BJ (cell line): Measurements from ENCODE around the gene ARID3B. TPM values are rescaled to one million over a fixed set of nuclear protein-coding genes. Genes with fewer than 3 reads are reported as not detected.

Experiments
- CTCF ChIA-PET: fragments of 350-600 bp; formaldehyde crosslinking; extraction: SDS; loops from one replicate; lab custom pipeline; 2021; ENCODE audit warnings: antibody characterized with exemption, inconsistent platforms; lab: Yijun Ruan, JAX
- POLR2A ChIA-PET: fragments of 300-600 bp; sonication (Branson Sonifier 250); formaldehyde crosslinking; extraction: SDS; loops from one replicate; lab custom pipeline; 2021; ENCODE audit warnings: antibody characterized with exemption; lab: Charles Lee
- DNase-seq: peaks from one replicate; pipeline ENCODE4 v3.0.0-alpha.2; 2011; ENCODE audit warnings: low read depth
- H3K27me3 ChIP-seq: 2 replicates; pipeline ENCODE4 v1.6.0; 2011; ENCODE audit warnings: low read length; ENCODE audit not compliant: control insufficient read depth, insufficient read depth
- H3K36me3 ChIP-seq: 2 replicates; pipeline ENCODE4 v1.5.1; 2011; ENCODE audit warnings: low read length; ENCODE audit not compliant: control insufficient read depth, insufficient read depth
- H3K4me3 ChIP-seq: 2 replicates; pipeline ENCODE4 v1.5.1; 2011; ENCODE audit warnings: low read depth, mild to moderate bottlenecking, control low read depth, low read length
- polyA plus RNA-seq: library from polyadenylated mRNA; depleted of rRNA; stranded (reverse); fragments of >200 nt; gene quantifications from 2 replicates; pipeline ENCODE4 v1.2.3, GENCODE V29; 2011
- TF ChIP-seq, protein P1 (sequence below): IDR thresholded peaks from 2 replicates; pipeline ENCODE4 v1.5.1; 2011; ENCODE audit warnings: low read depth, mild to moderate bottlenecking, control low read depth, inconsistent platforms, low read length, moderate library complexity; ENCODE audit not compliant: insufficient read depth

The ARID3B gene
- polyA plus RNA-seq, 1 experiment: 1.5 TPM

DNA sequence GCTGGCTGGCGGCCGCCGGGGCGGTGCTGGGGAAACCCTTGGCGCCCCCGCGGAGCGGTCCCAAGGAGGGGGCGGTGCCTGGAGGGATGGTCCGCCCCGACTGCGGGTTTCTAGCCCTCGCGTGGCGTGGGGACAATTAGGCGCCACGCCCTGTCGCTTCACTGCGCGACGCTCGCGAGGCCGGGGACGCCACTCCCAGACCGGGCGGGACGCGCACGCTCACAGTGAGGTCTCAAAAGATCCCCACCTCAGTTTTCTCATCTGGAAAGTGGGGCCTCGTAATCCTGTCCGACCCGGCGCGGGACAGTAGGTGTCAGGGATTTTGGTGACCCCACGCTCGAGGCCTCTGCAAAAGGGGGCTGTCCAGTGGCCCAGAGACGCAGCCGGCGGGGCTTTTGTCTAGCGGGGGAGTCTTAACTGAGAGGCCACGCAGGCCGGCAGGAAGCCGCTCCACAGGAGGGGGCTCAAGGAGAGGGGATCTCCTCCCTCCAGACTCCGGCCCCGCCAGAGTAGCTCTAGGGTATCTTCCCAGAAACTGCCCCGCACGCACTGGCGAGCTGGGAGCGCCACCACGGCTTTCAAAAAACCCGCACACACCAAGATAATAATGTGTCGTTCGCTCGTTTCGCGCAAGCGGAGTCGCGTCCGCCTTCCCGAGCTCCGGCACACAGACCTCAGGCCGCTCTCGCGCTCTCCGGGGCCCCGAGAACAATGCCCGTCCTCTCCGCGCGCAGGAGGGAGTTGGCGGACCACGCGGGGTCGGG lies 73.9 kb downstream of the ARID3B start:
- Histone ChIP-seq H3K27me3 (peaks cover 1% of the 10 kb centered on the region), H3K36me3 (peaks cover 6% of the 10 kb centered on the region), H3K4me3 (peak overlapping the region; percentile 98)
- DNase-seq: no peak
- POLR2A ChIA-PET: interaction anchor here (0.6 to 0.7 kb wide), 2 partner anchors 17 to 590 kb away, joined by 3 read pairs; no protein-coding TSS in a partner anchor
- TF ChIP-seq, protein P1, sequence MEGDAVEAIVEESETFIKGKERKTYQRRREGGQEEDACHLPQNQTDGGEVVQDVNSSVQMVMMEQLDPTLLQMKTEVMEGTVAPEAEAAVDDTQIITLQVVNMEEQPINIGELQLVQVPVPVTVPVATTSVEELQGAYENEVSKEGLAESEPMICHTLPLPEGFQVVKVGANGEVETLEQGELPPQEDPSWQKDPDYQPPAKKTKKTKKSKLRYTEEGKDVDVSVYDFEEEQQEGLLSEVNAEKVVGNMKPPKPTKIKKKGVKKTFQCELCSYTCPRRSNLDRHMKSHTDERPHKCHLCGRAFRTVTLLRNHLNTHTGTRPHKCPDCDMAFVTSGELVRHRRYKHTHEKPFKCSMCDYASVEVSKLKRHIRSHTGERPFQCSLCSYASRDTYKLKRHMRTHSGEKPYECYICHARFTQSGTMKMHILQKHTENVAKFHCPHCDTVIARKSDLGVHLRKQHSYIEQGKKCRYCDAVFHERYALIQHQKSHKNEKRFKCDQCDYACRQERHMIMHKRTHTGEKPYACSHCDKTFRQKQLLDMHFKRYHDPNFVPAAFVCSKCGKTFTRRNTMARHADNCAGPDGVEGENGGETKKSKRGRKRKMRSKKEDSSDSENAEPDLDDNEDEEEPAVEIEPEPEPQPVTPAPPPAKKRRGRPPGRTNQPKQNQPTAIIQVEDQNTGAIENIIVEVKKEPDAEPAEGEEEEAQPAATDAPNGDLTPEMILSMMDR: no peak
- CTCF ChIA-PET: interaction anchor here (0.6 to 13.7 kb wide), 6 partner anchors 10 to 651 kb away, joined by 4 to 135 read pairs (median 10); no protein-coding TSS in a partner anchor

DNA sequence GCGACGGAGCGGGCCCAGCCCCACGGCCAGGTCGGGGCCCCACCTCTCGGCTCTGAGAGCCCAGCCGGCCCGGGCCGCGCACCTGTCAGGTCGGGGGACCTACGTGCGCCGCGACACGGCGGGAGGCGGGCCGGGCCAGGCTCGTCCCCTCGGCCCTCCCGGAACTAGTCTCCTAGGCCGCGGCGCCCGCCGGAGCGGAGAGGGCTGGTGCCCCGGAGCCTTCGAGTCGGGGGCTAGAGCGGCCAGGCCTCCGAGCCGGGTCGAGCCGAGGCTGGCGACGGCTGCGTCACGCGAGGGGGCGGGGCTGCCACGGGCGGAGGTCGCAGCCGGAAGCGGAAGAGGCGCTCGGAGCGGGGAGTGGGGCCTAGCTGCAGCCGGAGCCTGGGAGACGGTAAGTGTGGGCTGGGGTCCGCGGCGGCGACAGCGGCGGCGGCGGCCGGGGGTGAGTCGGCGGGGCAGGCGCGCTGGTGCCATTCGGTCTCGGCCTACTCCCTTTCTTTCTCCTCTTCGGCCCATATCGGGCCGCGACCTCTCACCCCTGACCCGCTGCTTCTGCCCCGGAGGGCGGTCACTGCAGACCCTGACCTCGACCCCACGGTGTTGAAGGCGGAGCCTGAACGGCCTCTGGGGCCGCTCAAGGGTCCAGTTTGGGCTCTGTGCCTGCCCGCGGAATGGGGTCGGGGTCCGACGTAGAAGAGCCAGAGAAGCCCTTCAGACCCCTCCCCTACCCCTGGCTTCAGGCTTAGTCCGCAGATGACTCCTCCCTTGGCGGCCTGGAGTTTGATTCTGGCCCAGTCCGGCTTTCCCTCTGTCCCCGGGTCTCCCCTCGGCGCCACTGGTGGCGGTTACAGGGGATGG lies 74.7 kb downstream of the ARID3B start, which contains the start of gene CLK3:
TSS of gene CLK3 (plus strand) at position 329 of the 858 bp plus-strand sequence. CDS start 3,361 bp downstream, outside the sequence.
- ChIA-PET POLR2A (interaction anchor here (0.7 to 0.9 kb wide), 2 partner anchors 75 to 237 kb away, joined by 4 to 7 read pairs; partner anchors contain the start of gene ARID3B), CTCF (interaction anchor here (1.0 to 13.7 kb wide), 9 partner anchors 9 to 248 kb away, joined by 3 to 135 read pairs (median 5); partner anchors contain the start of gene CYP11A1)
- DNase-seq: peak; percentile 49
- H3K4me3 ChIP-seq: peak within 1 kb of the TSS; percentile 98
- TF ChIP-seq, protein P1: no peak
- peaks cover 14% of the 10 kb centered on the region for H3K36me3 ChIP-seq
- no peaks in the 10 kb centered on the region for H3K27me3 ChIP-seq

DNA sequence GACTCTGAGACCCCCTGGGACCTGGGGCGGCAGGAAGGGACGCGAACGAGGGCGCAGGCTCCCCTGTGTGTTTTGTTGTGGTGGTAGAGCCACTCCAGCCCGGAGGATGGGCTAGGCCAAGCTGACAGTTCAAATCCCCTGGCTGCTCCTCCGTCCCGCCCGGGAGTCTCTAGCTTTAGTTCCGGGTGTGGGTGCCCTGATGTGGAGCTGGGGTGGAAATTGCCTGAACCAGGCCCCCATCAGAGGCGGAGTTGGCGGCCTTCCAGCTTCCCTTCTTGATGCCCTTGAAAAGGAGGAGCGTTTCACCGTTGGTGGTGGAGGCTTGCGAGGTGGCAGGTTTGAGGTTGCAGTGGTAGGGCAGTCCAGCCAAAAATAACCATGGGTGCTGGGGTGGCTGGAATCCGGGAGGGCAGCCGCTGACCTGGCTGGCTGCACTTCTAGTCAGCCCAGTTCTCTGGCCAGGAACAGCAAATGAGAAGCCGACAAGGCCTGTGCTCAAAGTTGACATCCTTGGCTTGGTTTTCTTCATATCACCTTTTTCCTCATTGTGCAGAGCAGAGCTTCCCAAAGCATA lies 75.4 kb downstream of the ARID3B start:
- CTCF ChIA-PET: interaction anchor here (0.8 to 13.7 kb wide), 9 partner anchors 9 to 328 kb away, joined by 3 to 135 read pairs (median 4); partner anchors contain the start of gene CYP11A1
- POLR2A ChIA-PET: interaction anchor here (0.7 to 0.9 kb wide), 2 partner anchors 76 to 237 kb away, joined by 4 to 7 read pairs; partner anchors contain the start of gene ARID3B
- Histone ChIP-seq H3K4me3 (peak overlapping the region; percentile 98), H3K27me3 (no peaks in the 10 kb centered on the region), H3K36me3 (peaks cover 21% of the 10 kb centered on the region)
- DNase-seq: no peak
- TF ChIP-seq, protein P1: no peak

DNA sequence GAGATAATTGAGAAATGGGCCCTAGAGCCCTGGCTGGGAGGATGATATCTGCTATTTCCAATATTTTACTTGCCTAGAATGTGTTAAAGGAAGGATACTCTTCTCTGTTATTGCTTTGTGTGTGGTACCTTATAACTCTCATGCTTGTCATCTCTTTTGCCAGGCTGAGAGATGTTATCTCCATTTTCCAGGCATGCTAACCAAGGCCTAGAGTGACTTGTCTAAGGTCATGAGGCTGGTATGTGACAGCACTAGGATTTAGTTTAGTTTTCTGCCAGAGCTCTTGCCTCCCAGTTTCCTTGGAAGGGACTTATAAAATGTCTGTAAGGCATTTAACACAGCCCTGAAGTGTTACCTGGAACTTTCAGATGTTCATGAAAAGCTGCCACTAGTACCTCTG lies 76.0 kb downstream of the ARID3B start:
- Histone ChIP-seq H3K4me3 (peak overlapping the region; percentile 98), H3K27me3 (no peaks in the 10 kb centered on the region), H3K36me3 (peaks cover 24% of the 10 kb centered on the region)
- no peak for DNase-seq
- ChIA-PET POLR2A (interaction anchor here (0.9 kb wide), 1 partner anchor 76 kb away, joined by 7 read pairs; the partner anchor contains the start of gene ARID3B), CTCF (interaction anchor here (0.8 to 13.7 kb wide), 10 partner anchors 8 to 327 kb away, joined by 3 to 135 read pairs (median 4); partner anchors contain the start of gene CYP11A1)
- TF ChIP-seq, protein P1: no peak
